ENCODE results near the gene NEO1. TPM values are rescaled to one million over a fixed set of nuclear protein-coding genes. Genes with fewer than 3 reads are reported as not detected.

Gene NEO1
- polyA plus RNA-seq, 1 of the 3 experiments (the other 2 are of a cell fraction): 13.1 TPM

DNA sequence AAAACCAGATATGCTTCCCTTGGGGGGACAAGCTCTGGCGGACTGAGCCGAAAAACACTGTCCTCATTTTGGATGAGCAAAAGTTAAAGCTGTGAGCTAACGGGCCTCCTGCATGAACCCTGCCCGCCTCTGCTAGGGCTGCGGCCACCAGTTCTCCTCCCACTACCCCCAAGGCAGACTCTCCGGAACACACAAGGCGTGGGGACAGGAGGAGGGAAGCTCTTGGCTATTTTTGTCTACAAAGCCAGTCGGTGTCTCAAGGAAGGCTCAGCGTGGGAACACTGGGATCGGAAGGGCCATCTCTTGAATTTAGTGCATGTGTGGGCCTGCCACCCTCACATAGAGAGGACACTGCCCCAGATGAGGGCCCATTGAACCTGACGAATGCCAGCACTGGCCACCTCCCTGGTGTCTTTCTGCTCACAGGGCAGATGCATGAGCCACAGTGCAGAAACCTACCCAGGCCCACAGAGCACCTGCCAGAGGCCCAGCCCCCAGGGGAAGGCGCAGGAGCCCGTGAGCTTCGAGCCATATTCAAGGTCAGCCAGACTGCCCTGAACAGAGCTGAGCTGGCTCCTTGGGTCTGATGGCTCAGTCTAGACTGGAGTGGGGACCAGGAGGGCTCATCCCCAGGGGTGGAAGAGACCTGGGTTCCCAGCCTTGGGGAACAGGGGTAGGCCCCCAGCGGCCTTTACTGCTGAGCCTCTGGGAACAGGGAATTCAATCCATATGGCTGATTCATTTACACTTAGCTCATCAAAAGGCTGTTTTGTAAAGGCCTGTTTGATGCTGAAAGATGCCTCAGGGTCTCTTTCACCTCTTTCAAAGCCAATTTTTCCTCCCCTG lies 278.2 kb downstream of the NEO1 start:
- Histone ChIP-seq H3K4me2 (no peak overlapping the region), H3K36me3 (replicated peaks in 1 of 2; ENCODE audit: control insufficient read depth in 1 of 2, insufficient read depth in 2 of 2, low read length in 1 of 2) (no peaks in the 10 kb centered on the region), H4K20me1 (ENCODE audit: insufficient read depth) (no peaks in the 10 kb centered on the region), H3K9ac (no peak overlapping the region), H2AFZ (ENCODE audit: low read depth) (no peak overlapping the region), H3K79me2 (ENCODE audit: insufficient read depth) (no peaks in the 10 kb centered on the region), H3K9me3 (no peaks in the 10 kb centered on the region), H3K4me1 (ENCODE audit: control insufficient read depth in 1 of 2, insufficient read depth in 2 of 2, low read depth in 1 of 2, low read length in 1 of 2) (peaks cover 0 to 11% of the 10 kb centered on the region in 2 experiments; a peak in 1 of 4 replicates), H3F3A (replicated peaks; ENCODE audit: insufficient read depth) (no peaks in the 10 kb centered on the region), H3K4me3 (ENCODE audit: low read depth in 2 of 2, low read length in 1 of 2) (no peak overlapping the region), H3K9me2 (no peaks in the 10 kb centered on the region), H3K27me3 (ENCODE audit: insufficient read depth) (no peaks in the 10 kb centered on the region), H3K27ac (ENCODE audit: low read depth in 2 of 2, low read length in 1 of 2) (no peak overlapping the region)
- no peak for DNase-seq
- no peak for TF ChIP-seq JUND (IDR thresholded peaks at IDR 0.05)
- no peak for TF ChIP-seq GABPA (IDR thresholded peaks at IDR 0.05; ENCODE audit: low read depth)
- TF ChIP-seq NFIC (IDR thresholded peaks at IDR 0.05; ENCODE audit: borderline replicate concordance): no peak
- no peak for TF ChIP-seq RXRA (IDR thresholded peaks at IDR 0.05; ENCODE audit: borderline replicate concordance, low read depth)
- 74% methylated on average over 12 of the region's 15 CpGs for WGBS (ENCODE audit: low lambda C conversion rate)
- CTCF ChIA-PET: interaction anchor here (0.8 to 1.4 kb wide), 2 partner anchors 25 to 306 kb away, joined by 3 to 5 read pairs; no protein-coding TSS in a partner anchor
- POLR2A ChIA-PET: no interaction called here

DNA sequence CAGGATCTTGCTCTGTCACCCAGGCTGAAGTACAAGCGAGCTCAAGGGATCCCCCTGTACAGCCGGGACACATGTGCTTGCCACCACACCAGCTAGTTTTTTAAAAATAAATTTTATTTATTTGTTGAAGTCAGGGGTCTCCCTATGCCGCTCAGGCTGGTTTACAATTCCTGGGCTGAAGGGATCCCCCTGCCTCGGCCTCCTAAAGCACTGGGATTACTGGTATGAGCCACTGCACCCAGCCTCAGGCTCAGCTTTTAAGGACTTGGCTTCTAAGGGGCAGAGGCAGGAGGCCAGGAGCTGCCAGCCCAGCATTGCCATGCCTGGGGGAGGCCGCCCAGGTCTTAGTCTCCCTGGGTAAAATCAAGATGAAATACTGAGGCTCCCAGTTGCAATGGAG lies 279.2 kb downstream of the NEO1 start:
- no peak for DNase-seq
- no peaks in the 10 kb centered on the region for H3K79me2 ChIP-seq (ENCODE audit: insufficient read depth)
- no peak overlapping the region for H3K27ac ChIP-seq (ENCODE audit: low read depth in 2 of 2, low read length in 1 of 2)
- 54% methylated on average over 5 of the region's 5 CpGs for WGBS (ENCODE audit: low lambda C conversion rate)
- no peaks in the 10 kb centered on the region for H3K9me2 ChIP-seq
- peaks cover 0 to 14% of the 10 kb centered on the region in 2 experiments; a peak in 1 of 4 replicates for H3K4me1 ChIP-seq (ENCODE audit: control insufficient read depth in 1 of 2, insufficient read depth in 2 of 2, low read depth in 1 of 2, low read length in 1 of 2)
- H3K4me3 ChIP-seq (ENCODE audit: low read depth in 2 of 2, low read length in 1 of 2): no peak overlapping the region
- no peaks in the 10 kb centered on the region for H3K27me3 ChIP-seq (ENCODE audit: insufficient read depth)
- H2AFZ ChIP-seq (ENCODE audit: low read depth): no peak overlapping the region
- H3K9me3 ChIP-seq: no peaks in the 10 kb centered on the region
- H3K4me2 ChIP-seq: no peak overlapping the region
- no peaks in the 10 kb centered on the region for H4K20me1 ChIP-seq (ENCODE audit: insufficient read depth)
- ChIA-PET CTCF (interaction anchor here (1.4 kb wide), 1 partner anchor 26 kb away, joined by 5 read pairs; no protein-coding TSS in a partner anchor), POLR2A (no interaction called here)
- TF ChIP-seq TEAD4 (IDR thresholded peaks at IDR 0.05; ENCODE audit: borderline replicate concordance, insufficient read depth): no peak
- no peak for TF ChIP-seq POLR2AphosphoS5 (IDR thresholded peaks at IDR 0.05; ENCODE audit: low read depth, low read length)
- TF ChIP-seq YY1 (IDR thresholded peaks at IDR 0.05; ENCODE audit: low read depth): no peak
- TF ChIP-seq, protein P1, sequence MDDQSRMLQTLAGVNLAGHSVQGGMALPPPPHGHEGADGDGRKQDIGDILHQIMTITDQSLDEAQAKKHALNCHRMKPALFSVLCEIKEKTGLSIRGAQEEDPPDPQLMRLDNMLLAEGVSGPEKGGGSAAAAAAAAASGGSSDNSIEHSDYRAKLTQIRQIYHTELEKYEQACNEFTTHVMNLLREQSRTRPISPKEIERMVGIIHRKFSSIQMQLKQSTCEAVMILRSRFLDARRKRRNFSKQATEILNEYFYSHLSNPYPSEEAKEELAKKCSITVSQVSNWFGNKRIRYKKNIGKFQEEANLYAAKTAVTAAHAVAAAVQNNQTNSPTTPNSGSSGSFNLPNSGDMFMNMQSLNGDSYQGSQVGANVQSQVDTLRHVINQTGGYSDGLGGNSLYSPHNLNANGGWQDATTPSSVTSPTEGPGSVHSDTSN (IDR thresholded peaks at IDR 0.05): no peak
- no peak for TF ChIP-seq NFIC (IDR thresholded peaks at IDR 0.05; ENCODE audit: borderline replicate concordance)
- TF ChIP-seq TCF12 (IDR thresholded peaks at IDR 0.05): no peak
- no peak for TF ChIP-seq SMC3 (IDR thresholded peaks at IDR 0.05; ENCODE audit: low read depth, low read length)
- TF ChIP-seq MEF2A (IDR thresholded peaks at IDR 0.05; ENCODE audit: borderline replicate concordance, low read depth): no peak
- TF ChIP-seq GABPA (IDR thresholded peaks at IDR 0.05; ENCODE audit: low read depth): no peak
- no peak for TF ChIP-seq EP300 (IDR thresholded peaks at IDR 0.05; ENCODE audit: borderline replicate concordance in 1 of 2, low read depth in 1 of 2, low read length in 1 of 2)
- no peak for TF ChIP-seq RCOR1 (IDR thresholded peaks at IDR 0.05; ENCODE audit: low read length)
- no peak for TF ChIP-seq FOSL2 (IDR thresholded peaks at IDR 0.05; ENCODE audit: borderline replicate concordance, low read depth)
- TF ChIP-seq SIN3A (IDR thresholded peaks at IDR 0.05; ENCODE audit: borderline replicate concordance, low read depth, low read length): no peak
- TF ChIP-seq FOXM1 (IDR thresholded peaks at IDR 0.05; ENCODE audit: low read depth): no peak
- TF ChIP-seq USF1 (IDR thresholded peaks at IDR 0.05; ENCODE audit: borderline replicate concordance, low read depth): no peak
- no peak for TF ChIP-seq RAD21 (IDR thresholded peaks at IDR 0.05; ENCODE audit: low read length)
- H3K9ac ChIP-seq: no peak overlapping the region
- H3K36me3 ChIP-seq (replicated peaks in 1 of 2; ENCODE audit: control insufficient read depth in 1 of 2, insufficient read depth in 2 of 2, low read length in 1 of 2): no peaks in the 10 kb centered on the region
- no peaks in the 10 kb centered on the region for H3F3A ChIP-seq (replicated peaks; ENCODE audit: insufficient read depth)
